ENCODE results near the gene PAFAH1B2. TPM values are rescaled to one million over a fixed set of nuclear protein-coding genes. Genes with fewer than 3 reads are reported as not detected.

Gene PAFAH1B2
- total and polyA plus RNA-seq, 4 donors: 22.2 to 73.1 (median 47.3) TPM

GRCh38 chr11:117210620-117211019 lies 66.5 kb downstream of the PAFAH1B2 start:
- Histone ChIP-seq H3K4me1 (ENCODE audit: control insufficient read depth in 5 of 5, insufficient read depth in 5 of 5, low read length in 5 of 5) (no peaks in the 10 kb centered on the region), H3K9me3 (ENCODE audit: control insufficient read depth in 4 of 4, insufficient read depth in 3 of 4, low read length in 3 of 4) (no peaks in the 10 kb centered on the region), H3K27ac (ENCODE audit: low read depth in 1 of 2, low read length in 1 of 2) (no peak overlapping the region), H3K36me3 (ENCODE audit: control insufficient read depth in 4 of 4, insufficient read depth in 4 of 4, low read length in 4 of 4) (peaks cover 0 to 13% (median 9%) of the 10 kb centered on the region in 4 donors), H3K9ac (ENCODE audit: insufficient read depth in 1 of 2, low read length in 2 of 2) (no peak overlapping the region), H3K4me3 (no peak overlapping the region), H3K27me3 (ENCODE audit: control insufficient read depth in 3 of 3, insufficient read depth in 3 of 3, low read length in 2 of 3) (no peaks in the 10 kb centered on the region)
- TF ChIP-seq, protein P1, sequence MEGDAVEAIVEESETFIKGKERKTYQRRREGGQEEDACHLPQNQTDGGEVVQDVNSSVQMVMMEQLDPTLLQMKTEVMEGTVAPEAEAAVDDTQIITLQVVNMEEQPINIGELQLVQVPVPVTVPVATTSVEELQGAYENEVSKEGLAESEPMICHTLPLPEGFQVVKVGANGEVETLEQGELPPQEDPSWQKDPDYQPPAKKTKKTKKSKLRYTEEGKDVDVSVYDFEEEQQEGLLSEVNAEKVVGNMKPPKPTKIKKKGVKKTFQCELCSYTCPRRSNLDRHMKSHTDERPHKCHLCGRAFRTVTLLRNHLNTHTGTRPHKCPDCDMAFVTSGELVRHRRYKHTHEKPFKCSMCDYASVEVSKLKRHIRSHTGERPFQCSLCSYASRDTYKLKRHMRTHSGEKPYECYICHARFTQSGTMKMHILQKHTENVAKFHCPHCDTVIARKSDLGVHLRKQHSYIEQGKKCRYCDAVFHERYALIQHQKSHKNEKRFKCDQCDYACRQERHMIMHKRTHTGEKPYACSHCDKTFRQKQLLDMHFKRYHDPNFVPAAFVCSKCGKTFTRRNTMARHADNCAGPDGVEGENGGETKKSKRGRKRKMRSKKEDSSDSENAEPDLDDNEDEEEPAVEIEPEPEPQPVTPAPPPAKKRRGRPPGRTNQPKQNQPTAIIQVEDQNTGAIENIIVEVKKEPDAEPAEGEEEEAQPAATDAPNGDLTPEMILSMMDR (IDR thresholded peaks at IDR 0.05; ENCODE audit: control extremely low read depth, extremely low read depth): no peak
- WGBS, 2 donors: 98 to 100% methylated on average over 3 of the region's 3 CpGs
- ATAC-seq (ENCODE audit: insufficient read depth, low FRiP score) (no peak), DNase-seq (no peak)

DNA sequence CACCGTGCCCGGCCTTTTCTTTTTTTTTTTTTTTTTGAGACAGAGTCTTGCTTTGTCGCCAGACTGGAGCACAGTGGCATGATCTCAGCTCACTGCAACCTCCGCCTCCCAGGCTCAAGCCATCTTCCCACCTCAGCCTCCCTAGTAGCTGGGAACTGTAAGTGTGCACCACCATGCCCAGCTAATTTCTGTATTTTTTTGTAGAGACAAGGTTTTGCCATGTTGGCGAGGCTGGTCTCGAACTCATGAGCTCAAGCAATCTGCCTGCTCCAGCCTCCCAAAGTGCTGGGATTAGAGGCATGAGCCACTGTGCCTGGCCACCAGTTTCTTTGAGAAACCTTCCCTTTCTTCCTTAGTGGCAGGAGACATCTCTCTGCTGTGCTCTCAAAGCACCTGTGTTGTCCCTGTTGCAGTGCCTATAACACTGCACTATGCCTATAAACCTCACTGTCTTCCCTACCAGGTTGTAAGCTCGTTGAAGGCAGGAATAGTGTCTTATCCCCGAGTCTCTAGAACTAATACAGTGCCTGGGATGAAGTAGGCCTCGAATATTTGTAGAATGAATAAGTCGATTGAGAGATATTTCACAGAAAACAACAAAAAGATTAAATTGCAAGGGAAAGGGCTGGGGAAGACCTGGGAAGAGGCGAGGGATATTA lies 68.7 kb downstream of the PAFAH1B2 start:
- ATAC-seq (ENCODE audit: insufficient read depth, low FRiP score): no peak
- WGBS, 2 donors: 94 to 97% methylated on average over 11 of the region's 11 CpGs
- Histone ChIP-seq H3K27me3 (ENCODE audit: control insufficient read depth in 3 of 3, insufficient read depth in 3 of 3, low read length in 2 of 3) (no peaks in the 10 kb centered on the region), H3K9me3 (ENCODE audit: control insufficient read depth in 4 of 4, insufficient read depth in 3 of 4, low read length in 3 of 4) (no peaks in the 10 kb centered on the region), H3K36me3 (ENCODE audit: control insufficient read depth in 4 of 4, insufficient read depth in 4 of 4, low read length in 4 of 4) (peaks cover 6 to 28% (median 18%) of the 10 kb centered on the region in 4 donors), H3K4me1 (ENCODE audit: control insufficient read depth in 5 of 5, insufficient read depth in 5 of 5, low read length in 5 of 5) (no peaks in the 10 kb centered on the region), H3K9ac (ENCODE audit: insufficient read depth in 1 of 2, low read length in 2 of 2) (no peak overlapping the region), H3K27ac (ENCODE audit: low read depth in 1 of 2, low read length in 1 of 2) (no peak overlapping the region), H3K4me3 (no peak overlapping the region)
- TF ChIP-seq, protein P1 (IDR thresholded peaks at IDR 0.05; ENCODE audit: control extremely low read depth, extremely low read depth): no peak
- DNase-seq: no peak

GRCh38 chr11:117214404-117215110 lies 70.5 kb downstream of the PAFAH1B2 start:
- TF ChIP-seq, protein P1 (IDR thresholded peaks at IDR 0.05; ENCODE audit: control extremely low read depth, extremely low read depth): no peak
- Histone ChIP-seq H3K27me3 (ENCODE audit: control insufficient read depth in 3 of 3, insufficient read depth in 3 of 3, low read length in 2 of 3) (no peaks in the 10 kb centered on the region), H3K4me3 (no peak overlapping the region), H3K36me3 (ENCODE audit: control insufficient read depth in 4 of 4, insufficient read depth in 4 of 4, low read length in 4 of 4) (peaks cover 18 to 43% (median 23%) of the 10 kb centered on the region in 4 donors), H3K9ac (ENCODE audit: insufficient read depth in 1 of 2, low read length in 2 of 2) (no peak overlapping the region), H3K27ac (ENCODE audit: low read depth in 1 of 2, low read length in 1 of 2) (no peak overlapping the region), H3K9me3 (ENCODE audit: control insufficient read depth in 4 of 4, insufficient read depth in 3 of 4, low read length in 3 of 4) (no peaks in the 10 kb centered on the region), H3K4me1 (ENCODE audit: control insufficient read depth in 5 of 5, insufficient read depth in 5 of 5, low read length in 5 of 5) (no peaks in the 10 kb centered on the region)
- no peak for DNase-seq
- ATAC-seq (ENCODE audit: insufficient read depth, low FRiP score): no peak
- 90 to 91% methylated on average over 7 of the region's 7 CpGs for WGBS, 2 donors
